ENCODE data around the gene GRHL1.

GRCh38 chr2:9937968-9938367, 13.5 kb upstream of the GRHL1 start:
- no peak for TF ChIP-seq POLR2A (IDR thresholded peaks at IDR 0.05)
- TF ChIP-seq POLR2AphosphoS5 (IDR thresholded peaks at IDR 0.05; ENCODE audit: insufficient read depth in 1 of 2, low read depth in 1 of 2) = no peak

All from vagina (tissue), 2 donors.